K562 treated with DMSO at 1 percent for 12 hours (cell line): ENCODE results near the gene ADGRF4. TPM values are rescaled to one million over a fixed set of nuclear protein-coding genes. Genes with fewer than 3 reads are reported as not detected.

ENCODE experiments used
- total RNA-seq: library from RNA; unstranded; fragments of 300-600 nt; gene quantifications from 2 replicates; pipeline ENCODE4 v1.2.3, GENCODE V29; 2022; ENCODE audit not compliant: insufficient read depth

ADGRF4 gene, protein sequence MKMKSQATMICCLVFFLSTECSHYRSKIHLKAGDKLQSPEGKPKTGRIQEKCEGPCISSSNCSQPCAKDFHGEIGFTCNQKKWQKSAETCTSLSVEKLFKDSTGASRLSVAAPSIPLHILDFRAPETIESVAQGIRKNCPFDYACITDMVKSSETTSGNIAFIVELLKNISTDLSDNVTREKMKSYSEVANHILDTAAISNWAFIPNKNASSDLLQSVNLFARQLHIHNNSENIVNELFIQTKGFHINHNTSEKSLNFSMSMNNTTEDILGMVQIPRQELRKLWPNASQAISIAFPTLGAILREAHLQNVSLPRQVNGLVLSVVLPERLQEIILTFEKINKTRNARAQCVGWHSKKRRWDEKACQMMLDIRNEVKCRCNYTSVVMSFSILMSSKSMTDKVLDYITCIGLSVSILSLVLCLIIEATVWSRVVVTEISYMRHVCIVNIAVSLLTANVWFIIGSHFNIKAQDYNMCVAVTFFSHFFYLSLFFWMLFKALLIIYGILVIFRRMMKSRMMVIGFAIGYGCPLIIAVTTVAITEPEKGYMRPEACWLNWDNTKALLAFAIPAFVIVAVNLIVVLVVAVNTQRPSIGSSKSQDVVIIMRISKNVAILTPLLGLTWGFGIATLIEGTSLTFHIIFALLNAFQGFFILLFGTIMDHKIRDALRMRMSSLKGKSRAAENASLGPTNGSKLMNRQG
- total RNA-seq = not detected in 2 replicates

DNA sequence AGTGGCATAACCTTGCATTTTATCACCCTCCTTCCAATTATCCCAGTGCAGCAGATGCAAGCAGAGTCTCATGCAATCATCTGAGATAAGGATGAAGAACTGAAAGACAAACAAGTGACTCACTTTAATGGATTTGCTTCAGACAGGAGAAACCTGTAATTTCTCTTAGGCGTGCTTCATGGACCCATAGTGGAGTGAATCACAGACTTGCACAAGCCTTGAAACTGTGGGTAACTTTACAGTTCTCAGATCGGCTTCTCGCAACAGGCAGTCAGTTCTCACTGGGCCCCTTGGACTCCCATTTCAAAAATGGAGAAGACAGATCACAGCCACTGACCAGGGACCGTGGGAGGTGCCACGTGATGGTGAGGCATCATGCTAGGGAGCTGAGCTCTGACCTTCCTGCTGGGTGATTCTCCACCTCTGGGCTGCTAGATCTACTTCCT, at the start of gene ADGRF4:
ADGRF4 (plus strand) TSS at position 239 of the 446 bp plus-strand sequence. CDS start 8,666 bp downstream, outside the sequence.

Other genes starting within 250 kb of the ADGRF4 start
- 7.3 and 25.1 TPM in 2 replicates for gene CD2AP, start 220.8 kb upstream of the ADGRF4 start, total RNA-seq
- not detected in 2 replicates for gene OPN5, start 83.5 kb downstream of the ADGRF4 start, total RNA-seq